Effector CD4-positive, alpha-beta T cell (primary cell): Measurements from ENCODE around the gene PHACTR3.

Experiments
- DNase-seq: peaks from one replicate; pipeline ENCODE4 v3.0.0-alpha.2; 2020

PHACTR3 gene

DNA sequence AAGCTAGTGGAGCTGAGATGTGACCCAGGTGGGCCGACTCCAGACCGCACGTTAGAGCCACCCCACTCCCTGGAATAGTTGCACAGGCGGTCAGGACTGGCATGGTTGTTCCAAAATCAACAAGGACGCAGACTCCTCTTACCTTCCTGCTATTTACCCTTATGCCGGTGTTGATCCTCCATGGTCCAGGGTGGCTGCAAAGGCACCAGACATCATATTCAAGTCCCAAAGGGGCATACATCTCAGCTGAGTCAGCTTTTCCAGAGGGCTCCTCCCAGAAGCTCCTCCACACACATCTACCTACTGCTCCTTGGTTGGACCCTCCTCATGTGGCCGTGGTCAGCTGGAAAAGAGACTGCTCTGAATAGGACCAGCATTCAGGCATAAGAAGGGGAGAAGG, 216.9 kb downstream of the PHACTR3 start:
- DNase-seq, result no peak

DNA sequence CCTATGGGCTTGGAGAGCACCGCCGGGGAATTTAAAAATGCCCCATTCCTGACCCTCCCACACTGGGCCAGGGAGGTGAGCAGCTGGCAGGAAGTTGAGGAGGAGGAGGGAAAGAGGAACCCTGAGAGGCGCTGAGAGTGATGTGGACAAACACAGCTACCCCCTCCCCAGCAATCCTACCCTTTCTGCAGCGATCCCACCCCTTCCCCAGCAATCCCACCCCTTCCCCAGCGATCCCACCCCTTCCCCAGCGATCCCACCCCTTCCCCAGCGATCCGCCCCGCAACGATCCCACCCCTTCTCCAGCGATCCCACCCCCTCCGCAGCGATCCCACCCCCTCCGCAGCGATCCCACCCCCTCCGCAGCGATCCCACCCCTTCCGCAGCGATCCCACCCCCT, 217.4 kb downstream of the PHACTR3 start:
- DNase-seq, result no peak

DNA sequence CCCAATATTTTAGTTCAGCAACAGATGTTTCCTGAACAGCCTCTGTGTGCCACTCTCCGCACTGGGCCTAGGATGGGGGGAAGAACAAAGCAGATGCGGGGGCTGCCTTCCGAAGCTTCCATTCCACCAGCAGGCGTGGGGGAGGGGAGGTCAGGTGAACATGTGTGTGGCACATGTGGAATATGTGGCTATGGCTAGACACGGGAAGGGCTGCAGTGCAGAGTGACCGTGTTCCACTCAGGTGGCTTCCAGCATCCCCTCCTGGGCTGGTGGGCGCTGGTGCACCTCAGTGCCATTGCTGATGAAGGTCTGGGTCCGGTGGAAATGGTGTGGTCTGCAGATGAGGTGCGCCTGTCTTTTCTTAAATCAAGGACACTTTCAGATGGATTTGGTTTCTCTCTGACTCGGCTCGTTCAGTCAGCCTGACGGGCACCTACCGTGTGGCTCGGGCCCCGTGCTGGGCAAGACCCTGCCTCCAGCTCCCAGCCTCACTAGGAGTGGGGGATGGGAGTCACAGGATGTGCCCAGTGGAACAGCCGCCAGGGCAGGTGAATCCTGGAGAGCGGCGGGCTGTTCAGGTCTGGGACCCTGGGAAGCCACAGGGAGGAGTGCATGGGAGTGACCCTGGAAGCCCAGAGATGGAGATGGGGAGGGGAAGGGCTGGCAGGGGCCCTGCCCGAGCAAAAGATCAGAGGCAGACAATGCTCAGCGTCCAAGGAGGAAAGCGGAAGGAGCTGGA, 218.1 kb downstream of the PHACTR3 start:
- no peak for DNase-seq

DNA sequence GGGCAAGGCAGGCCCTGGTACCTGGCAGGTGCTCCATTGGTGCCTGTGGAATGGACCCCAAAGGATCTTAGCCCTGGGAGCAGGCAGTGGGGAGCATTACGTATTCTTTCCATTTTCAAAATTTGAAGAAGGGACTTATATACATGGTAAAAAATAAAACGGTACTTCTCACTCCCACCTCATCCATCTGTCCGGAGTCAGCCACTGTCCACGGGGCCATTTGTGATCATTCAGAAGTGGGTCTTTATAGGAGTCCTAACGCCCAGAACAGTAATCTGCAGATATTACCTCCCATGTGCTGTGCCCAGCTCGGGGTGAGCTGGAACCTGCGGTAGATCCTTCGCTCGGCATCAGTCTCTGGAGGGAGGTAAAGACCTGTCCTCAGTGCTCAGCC, 218.7 kb downstream of the PHACTR3 start:
- DNase-seq, result no peak

DNA sequence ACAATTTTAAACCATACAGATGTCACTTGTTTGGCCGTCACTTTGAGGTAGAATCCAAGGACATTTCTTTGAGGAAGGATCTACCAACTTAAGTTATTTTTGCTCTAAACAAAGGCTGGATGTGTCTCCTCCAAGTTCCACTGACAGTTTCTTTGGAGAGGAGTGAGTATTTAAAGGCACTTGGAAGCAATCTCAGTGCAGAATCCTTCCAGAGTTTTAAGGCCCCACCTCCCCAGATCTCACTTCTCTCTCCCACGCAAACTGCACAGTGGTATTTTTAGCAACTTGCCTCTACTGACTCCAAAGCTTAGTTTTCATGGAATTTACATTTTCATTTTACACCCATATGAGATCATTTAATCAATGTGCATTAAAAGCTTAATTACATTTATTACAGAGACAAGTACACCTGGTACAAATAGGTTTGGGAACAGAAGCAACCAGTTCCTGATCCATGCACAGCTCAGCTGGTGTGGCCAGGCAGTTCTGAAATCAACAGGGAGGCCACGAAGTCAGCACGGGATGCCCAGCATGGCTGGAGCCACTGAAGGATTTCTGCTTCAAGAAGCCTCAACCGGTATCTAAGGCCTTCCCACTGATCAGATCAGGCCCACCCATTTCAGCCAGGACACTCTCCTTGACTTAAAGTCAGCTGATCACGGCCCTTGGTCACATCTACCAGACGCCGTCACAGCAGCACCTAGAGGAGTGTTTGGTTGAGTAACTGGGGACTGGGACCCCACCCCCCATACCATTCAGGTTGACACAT, 219.3 kb downstream of the PHACTR3 start:
- DNase-seq, result no peak

DNA sequence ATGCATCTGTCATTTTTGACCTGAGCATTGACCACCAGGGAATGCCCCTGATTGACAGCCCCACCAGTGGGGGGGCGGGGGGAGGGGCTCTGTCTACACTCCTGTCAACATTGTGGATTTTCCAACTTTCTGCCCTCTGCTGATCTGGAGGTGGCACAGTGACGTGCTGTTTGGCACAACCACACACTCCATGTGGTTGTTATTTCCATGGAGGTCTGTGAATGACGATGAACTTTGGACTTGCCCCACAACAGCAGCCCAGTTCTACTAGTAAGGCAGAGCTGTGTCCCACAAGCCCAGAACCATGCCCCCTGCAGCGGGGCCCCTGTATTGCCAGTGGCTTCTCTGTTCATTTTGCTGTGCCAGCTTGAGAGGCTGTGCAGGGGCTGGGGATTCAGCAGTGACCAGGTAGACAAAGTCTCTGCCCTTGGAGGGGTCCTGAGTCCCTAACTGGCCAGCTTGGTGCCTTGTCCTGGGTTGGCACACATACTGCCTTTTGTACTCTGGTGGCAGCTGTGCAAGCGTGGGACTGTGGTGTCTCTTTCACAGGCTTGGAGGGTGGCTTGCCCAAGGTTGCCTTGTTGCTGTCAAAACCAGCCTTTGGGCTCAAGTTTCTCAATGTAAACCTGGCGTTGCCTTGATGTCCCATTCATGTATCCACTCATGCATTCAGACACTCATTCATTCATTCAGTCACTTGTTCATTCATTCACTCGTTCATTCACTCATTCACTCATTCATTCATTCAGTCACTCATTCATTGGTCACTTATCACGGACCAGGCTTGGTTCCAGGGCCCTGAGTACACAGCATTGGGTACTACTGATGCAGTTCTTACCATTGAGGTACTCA, 220.6 kb downstream of the PHACTR3 start:
- no peak for DNase-seq

DNA sequence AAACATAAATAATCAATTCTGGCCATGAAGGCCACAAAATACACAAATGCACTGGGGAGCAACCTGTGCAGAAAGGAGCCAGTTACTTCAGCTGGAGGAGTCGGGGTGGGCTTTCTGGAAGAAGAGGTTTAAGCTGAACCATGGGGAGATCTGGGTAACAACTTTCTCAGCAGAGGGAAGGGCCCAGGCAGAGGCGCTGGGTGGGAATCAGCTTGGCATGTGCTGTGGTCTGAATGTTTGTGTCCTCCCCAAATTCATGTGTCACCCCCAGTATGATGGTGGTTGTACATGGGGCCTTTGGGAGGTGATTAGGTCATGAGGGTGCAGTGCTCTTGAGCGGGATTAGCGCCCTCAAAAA, 221.2 kb downstream of the PHACTR3 start:
- DNase-seq, result no peak

DNA sequence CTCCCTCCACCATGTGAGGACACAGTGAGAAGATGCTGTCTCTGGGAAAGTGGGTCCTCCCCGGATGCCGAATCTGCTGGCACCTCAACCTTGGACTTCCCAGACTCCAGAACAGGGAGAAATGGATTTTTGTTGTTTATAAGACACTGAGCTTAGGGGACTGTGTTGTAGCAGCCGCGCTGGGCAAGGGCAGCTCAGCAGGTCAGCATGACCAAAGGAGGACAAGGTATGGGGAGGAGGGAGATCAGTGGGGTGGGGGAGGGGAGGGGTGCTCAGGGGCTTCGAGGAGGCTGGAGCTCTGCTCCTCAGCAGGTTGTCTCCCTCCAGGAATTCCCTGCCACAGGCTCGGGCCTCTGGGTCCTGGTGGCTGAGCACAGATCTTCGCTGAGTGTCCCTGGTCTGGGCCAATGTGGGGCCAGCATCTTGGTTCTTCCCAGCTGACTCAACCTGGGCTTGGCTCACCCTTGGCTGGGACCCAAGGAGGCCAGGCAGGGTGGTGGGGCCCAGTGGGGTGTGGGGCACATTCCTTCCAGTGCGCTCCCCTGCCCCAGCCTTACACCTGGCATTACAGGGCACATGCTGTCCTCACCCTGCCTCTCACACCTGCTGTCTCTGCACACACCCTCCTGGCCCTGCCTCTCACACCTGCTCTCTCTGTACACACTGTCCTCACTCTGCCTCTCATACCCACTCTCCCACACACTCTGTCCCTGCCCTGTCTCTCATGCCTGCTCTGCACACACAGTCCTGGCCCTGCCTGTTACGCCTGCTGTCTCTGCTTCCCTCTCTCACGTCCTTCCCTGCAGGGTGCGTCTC, 221.8 kb downstream of the PHACTR3 start:
- DNase-seq, result no peak

DNA sequence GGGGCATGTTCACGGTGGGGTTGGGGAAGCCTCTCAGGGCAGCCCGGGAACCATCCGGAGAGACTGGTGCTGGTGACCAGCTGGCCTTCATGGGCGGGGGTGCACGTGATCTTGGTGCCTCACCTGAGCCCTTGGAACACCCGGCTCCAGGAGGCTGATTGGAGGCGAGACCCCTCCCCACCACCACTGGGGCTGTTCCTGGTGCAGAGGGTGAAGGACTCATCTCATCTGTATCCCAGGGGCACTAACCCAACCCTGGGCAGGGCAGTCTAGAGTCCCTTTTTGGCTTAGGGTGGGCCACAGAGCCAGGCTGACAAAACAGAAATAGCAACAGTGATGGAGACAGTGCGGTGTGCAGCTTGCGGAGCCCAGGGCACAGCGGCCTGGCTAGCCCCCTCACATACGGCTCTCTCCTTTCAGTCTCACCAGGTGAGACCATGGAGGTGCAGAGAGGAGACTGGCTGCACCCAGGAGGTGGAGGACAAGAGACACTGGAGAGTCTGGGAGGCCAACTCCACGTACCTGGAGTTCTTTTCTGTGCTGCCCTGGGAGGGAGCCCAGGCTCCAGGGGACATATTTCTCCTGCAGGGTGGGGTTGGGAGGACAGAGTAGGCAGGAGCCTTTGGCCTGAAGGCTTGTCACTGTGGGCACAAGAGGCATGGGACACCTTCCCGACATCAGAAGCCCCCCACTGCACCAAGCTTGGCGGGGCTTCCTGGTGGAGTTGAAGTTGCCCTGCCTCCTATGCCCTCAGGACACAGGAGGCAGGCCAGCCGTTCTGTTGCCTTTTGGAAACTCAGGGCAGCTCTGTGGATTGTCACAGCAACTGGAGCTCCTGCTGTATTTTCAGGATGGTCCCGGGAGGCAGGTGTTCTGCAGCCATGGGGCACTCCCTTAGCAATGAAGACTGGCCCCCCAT, 223.1 kb downstream of the PHACTR3 start:
- no peak for DNase-seq

DNA sequence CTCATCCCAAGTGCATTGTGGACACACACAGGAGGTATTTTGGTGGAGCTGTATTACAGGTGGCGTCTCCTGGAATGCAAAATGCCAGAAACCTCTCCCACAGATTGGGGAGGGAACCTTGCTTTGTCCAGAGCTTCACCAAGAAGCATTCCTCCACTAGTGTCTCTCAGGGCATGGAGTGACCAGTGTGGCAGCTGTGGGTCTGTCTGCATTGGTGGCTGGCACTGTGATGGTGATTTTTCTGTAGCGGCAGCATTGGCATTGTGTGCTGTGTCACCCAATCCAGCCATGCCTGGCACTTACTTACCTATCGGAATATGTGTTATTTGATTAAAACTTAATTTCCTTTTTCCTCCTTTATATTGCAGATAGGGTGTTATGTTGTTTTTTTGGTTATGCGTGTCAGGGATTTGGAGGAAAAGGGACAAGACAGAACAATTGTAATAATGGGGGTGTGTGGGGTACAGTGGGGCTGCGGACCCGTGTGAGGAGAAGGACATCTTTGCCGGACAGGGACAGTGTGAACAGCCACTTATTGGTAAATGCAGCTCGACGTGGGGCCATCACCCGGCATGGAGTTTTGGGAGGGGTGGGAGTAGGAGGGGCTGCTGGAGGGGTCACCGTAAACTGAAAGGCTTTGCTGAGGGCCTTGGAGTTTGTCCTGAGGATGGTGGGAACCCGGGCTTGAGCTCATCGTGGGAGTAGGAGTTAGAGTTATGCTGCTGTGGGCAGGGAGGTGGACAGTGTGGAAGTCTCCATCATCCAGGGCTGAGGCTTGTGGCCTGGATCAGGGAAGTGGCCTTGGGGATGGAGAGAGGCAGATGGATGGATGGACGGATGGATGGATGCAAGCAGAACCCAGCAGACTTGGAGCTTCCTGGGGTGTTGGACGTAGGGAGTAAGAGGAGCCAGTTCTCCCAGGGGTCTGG, 224.0 kb downstream of the PHACTR3 start:
- DNase-seq, result no peak

DNA sequence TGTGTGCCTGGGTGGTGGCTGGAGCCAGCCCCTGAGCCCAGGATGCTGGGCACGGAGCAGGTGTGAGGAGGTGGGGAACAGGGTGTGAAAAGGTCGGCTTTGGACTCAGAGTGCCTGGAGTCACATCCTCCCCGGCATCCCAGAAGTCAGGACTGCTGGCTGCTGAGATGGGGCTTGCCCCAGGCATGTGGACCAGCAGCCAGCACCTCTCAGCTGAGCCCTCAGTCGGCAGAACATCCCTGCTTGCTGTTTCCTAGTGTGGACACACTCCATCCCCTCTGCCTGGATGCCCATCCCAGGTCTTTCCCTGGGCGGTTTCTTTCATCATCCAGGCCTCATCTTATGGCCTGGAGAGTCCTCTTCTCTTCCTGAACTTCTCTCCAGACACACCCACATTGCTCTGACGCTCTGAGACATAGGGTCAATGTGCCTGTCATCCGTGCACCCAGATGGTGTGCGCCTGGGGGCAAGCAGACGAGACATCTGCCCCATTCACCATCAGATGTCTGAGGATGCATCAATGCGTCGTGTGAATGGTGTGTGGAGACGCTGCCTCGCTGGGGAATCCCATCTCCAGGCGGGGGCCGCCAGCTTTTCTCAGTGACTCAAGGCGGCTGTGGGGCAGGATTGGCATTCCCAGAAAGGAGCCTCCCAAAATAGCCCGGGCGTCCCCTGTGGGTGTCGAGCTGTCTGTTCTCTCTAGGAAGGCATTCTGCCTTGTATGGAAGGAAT, 224.9 kb downstream of the PHACTR3 start:
- no peak for DNase-seq

DNA sequence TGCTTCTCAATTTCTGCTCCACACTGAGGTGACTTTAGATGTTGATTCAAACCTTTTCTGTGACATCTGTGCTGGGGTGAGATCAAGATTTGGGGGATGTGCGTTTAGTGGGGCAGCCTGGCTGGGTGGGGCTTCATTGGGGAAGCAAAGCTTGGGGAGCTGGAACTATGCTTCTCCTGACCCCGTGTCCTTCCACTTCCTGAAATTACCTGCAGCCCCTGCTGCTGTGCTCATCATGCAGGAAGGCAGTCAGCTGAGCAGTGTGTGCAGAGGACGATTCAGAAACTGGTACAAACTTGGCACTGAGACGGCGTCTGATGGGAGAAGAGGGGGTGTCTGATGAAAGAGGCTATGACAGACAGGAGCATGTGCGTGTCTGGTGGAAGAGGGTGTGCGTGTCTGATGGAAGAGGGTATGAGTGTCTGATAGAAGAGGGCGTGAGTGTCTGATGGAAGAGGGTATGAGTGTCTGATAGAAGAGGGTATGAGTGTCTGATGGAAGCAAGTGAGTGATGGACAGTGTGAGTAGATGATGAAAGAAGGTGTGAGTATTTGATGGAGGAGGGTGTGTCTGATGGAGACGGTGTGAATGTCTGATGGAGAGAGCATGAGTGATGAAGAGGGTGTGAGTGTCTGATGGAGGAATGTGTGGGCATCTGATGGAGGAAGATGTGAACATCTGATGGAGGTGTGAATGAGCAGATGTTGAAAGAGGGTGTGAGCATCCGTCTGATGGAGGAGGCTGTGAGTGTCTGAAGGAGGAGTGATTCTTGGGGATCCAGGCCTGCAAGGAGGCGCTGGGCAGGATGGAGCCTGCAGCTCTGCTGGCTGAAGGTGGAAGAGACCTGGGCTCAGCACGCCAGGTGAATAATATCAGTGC, 225.7 kb downstream of the PHACTR3 start:
- no peak for DNase-seq

DNA sequence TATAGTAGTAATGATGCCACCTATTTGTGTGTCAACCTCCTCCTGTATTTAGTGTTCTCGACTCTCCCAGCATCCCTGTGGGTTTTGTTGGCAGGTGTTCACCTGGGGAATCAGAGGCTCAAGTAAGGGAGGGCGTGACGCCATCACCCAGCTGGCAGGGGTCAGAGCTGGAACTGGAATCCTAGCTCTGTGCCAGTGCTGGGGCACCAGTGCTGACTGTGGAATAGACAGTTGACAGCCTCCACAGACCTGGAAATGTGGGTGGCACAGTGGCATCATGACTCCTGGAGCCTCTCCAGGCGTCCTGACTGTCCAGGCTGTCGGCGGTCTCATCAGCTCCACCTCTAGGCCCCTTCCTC, 226.3 kb downstream of the PHACTR3 start:
- no peak for DNase-seq

DNA sequence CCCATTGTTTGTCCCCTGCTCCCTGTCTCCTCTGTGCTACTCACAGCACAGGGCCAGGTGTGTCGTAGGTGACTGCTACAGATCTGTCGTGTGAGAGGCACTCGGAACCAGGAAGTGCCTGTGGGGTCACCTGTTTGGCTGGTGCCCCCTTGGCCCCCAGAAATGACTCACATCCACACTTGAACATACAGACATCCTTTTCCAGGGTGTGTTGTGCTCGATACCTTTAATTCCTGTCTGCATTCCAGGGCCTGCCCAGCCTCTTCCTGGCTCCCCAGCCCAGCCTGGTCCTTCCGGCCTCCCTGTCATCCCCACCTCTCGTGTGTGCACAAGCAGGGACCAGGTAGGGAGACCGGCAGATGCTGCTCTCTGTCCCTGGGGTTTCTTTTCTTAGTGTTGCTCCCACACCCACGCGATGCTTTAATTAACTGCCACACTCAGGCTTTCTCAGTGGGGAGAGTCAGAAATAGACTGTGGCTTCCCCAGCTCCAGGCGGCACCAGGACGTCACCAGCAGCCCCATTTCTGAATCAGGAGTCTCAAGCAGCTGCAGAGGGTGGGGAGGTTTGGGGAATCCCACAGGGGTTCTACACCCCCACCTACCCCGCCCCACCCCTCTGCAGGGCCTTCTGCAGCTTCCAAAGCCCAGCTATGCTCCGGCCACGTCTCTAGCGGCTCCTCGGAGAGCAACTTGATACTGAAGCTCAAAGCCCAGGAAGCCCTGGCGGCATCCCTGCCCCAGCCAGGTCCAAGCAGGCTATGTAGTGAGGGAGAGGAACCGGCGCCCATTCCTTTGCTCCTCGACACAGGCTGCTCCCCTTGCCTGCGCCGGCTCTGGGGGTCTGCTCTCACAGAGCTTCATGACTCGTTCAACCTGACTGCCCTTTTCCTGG, 226.9 kb downstream of the PHACTR3 start:
- no peak for DNase-seq

DNA sequence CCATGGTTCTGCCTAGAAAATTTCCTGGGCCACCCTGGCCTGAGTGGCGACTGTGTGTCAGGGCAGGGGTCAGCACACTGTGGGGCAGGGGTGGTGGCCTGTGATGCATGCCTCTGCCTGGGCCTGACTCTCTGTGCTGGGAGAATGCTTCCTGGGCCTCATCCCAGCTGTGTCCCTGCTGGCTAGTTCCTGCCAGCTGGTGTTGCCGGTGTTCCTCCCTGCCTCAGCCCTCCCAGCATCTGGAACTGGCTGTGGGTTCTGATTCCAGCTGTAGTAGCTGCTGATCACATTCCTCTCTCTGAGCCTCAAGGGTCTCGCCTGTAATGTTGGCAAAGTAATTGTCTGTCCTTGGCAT, 227.6 kb downstream of the PHACTR3 start:
- no peak for DNase-seq

DNA sequence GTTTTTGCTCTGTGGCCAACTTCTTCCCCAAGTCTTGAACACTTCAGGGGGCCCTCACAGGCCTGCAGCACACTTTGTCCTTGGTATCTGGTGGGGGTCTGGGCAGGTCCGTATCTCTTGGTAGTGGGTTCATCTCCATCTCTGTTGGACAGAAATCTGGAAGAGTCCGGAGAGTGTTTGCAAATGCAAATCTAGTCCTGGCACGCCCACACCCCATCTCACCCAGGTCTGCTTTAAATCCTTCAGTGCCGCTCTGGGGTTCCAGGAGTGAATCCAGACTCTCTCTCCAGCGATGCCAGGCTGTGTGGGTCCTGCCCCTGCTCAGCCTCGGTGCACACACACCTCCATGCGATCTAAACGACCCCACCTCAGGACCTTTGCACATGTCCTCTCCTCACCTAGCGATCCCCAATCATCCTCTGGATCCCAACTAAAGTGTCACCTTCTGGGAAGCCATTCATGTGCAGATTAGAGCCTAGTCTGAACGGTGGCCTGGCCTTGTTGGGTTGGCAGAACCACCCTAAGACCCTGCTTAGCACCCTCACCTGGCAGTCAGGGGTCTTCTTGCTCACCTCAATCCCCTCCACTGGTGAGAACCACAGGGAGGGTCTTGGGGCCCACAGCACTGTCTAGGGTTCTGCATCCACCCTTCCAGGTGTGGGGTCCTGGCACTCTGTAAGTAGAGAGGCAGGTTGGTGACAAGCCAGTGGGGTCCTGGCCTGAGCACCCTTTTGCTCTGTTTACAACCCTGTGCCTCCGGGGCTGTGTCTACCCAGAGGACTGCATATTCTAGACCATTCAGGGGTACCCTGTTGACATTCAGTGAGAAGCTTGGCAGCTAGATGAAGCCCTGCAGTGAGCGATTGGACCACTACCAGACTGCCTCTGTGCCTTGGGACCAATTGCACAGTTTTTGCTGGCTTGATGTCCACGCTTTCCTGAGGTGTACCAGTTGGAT, 228.3 kb downstream of the PHACTR3 start:
- DNase-seq, result no peak

DNA sequence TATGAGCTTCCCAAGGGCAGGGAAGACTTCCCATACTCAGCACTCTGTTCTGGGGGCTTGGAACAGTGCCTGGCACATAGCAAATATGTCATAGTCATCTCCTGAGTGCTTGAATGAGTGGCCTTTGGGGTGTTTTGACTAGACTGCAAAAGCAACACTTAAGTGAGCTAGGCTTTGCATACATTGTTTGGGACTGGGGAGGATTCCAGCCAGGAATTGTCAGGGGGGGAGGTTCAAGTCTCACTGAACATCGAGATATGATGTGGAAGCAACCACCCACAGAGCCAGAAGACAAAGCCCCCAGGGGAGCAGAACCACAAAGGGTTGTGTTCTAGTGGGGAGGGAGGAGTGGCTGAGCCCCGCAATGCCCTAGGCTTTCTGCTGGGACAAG, 230.7 kb downstream of the PHACTR3 start:
- DNase-seq, result no peak
